ENCODE data around the gene KCNN3.
A peak's percentile ranks its signal among the peaks of the same experiment; 100 is the strongest.

Gene KCNN3

DNA sequence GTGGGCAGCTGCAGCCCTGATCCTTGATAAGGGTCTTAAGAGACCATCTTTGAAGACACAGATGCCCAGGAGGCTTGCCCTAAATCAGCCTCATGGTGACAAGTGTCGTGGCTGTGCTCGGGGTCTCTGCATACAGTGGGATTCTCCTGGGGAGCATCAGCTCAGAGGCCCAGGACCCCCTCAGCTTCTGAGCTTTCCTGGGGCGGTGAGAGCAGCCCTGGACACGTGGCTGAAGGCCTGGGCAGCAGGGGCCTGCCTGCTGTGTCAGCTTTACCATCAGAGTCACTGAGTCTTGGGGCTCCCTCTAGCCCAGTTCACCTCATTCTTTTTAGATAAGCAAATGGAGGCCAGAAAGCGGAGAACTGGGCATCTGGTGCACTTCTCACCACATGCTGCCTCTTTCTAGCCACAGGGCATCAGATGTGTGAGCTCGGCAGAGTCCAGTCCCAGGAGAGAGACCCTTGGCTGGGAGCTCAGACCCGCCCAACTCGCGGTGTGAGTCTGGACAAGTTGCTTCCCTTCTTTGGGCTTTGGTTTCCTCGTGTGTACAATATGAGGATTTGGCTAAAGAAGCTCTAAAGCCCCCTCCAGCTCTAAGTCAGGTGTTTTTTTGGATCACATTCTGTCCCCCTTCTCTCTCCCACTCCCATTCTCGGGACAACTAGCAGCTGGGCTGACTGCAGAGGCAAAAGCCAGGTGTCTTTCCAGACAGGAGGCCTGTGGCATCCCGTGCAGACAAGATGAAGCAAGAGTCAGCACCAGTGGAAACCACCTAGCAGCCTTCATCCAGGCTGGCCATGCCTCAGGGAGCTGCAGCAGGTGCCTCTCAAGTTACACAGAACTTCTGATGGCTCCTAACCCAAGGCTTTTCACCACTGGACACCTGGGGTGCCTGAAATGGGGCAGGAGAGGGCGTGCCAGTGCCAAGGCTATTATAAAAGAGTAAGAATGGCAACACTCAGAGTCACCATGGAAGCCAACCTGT, 119.1 kb downstream of the KCNN3 start:
- no peak for DNase-seq (ENCODE audit: low read depth in 2 of 2, low spot score in 1 of 2)

- no peak for DNase-seq (ENCODE audit: low read depth in 2 of 2, low spot score in 1 of 2)
Measured at GRCh38 chr1:154749078-154749760, 120.9 kb downstream of the KCNN3 start.

DNA sequence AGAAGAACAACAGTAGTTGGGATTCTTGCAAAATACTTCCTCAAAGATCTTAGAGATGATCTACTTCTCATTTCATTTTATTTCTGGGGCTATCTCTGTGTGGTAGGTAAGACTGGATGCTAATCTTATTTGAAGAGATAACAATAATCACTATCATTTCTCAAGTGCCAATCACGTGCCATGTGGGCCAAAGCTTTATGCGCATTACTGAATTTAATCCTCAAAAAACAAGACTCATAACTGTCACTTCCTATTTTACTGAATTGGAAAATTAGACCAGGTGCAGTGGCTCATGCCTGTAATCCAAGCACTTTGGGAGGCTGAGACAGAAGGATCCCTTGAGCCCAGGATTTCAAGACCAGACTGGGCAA, 121.7 kb downstream of the KCNN3 start:
- DNase-seq (ENCODE audit: low read depth in 2 of 2, low spot score in 1 of 2), result no peak

DNA sequence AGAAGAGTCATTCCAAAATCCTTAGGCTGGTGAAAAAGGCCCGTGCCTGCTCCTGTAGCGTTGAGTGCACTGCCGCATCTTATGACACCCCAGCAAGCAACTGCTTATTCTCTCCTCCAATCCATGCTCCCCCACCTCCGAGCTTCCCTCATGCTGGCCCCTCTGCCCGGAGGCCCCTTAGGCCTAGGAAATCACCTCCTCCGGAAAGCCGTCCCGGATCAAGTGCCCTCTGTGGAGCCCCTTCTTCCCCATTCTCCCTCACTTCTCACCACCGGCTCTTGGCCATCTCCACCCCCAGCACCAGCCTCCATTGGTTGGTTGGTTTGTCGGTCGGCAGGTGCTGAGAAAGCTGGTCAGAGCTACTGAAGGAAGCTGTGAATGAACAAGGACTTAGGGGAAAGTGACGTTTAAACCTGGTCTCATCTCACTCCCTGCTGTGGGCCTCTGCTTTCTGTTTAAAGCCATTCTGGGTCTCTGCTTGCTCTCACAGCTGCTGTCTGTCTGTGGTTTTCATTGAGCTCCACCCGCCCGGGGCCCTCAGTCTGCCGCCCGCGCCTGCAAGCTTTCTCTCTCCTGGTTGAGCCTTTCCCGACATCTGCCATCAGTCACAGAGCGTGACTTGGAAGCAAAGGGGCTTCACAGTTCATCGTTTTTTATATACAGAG, 122.2 kb downstream of the KCNN3 start:
- peak; percentile 13 to 16 for DNase-seq (ENCODE audit: low read depth in 2 of 2, low spot score in 1 of 2)

GRCh38 chr1:154747380-154747739, 122.7 kb downstream of the KCNN3 start:
- DNase-seq (ENCODE audit: low read depth in 2 of 2, low spot score in 1 of 2), result no peak

DNA sequence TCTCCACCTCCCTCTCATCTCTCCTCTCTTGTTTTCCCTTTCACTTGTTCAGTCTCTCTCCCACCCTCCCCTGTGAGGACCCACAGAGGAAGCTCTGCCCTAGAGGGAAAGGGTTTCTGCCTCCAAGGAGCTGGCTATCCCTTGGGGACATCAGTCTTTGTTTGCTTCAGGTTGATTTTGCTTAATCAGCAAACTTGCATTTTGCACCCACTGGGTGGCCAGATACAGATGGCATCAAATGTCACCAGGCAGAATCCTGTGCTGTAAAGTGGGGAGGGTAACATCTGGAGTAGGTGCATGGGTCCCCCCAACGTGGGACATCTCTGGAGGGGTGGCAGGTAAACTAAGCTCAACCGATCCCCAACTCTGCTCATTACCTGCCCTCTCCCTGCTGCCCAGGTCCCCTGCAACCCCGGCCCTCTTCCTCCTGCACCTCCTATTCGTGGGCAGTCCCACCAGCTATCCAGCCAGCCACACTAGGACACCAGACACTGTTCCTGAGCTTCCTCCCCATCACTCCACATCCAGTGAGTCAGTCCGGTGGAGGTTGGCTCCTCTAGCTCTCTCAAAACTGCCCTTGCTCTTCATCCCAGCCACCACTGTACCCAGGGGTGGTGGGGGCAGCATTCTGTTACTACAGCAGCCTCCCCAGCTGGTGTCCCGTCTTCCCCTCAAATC, 123.3 kb downstream of the KCNN3 start:
- no peak for DNase-seq (ENCODE audit: low read depth in 2 of 2, low spot score in 1 of 2)

- no peak for DNase-seq (ENCODE audit: low read depth in 2 of 2, low spot score in 1 of 2)
Measured at GRCh38 chr1:154745750-154746425, 124.2 kb downstream of the KCNN3 start.

DNA sequence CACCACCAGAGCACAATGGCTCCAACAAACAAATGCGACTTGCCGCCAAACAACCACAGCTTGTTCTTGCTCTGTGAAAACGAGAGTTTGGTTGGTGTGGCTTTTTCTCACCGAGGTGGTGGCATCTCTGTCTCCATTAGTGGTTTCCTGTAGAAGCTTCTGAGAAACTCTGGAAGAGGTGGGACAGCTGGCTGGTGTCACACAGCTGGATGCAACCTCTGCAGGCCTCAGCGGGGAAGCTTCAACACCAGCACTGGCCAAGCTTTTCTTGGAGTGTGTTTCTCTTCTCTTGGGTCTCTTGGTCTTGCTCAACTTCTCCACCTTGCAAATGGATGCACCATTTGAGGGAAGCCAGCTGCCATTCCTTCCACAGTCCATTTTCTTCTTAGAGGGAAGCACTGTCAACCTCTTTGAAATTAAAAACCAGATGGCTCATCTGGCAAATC, 124.8 kb downstream of the KCNN3 start:
- DNase-seq (ENCODE audit: low read depth in 2 of 2, low spot score in 1 of 2), result no peak

DNA sequence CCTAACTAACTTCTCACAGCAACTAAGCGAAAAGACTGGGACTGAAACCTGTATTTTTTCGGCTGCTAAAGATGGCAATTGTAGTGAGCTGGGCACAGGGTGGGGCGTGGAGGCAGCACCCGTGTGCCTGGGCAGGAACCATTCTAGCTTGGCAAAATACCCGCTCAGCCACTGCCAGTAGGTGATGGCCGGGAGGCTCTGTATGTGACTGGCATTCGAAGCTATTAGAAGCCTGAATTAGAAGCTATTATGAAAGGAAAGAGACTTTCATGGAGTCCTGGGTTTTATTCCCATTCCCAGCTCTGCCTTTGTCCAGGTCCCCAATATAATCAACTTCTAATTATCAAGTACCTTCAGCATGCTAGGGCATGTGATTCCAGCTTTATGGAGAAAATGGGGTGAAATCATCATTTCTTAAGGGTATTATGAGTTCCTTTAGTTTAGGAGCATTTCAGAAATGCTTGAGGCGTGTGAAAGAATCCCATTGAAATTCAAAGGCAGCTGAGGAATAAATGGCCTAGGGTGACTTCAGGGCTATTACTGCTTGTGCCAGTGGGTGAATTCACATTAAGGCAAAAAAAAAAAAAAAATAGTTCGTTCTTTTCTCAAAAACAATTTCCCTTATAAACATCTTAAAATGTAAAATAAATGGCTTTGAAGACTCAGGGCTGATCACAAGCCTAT, 125.6 kb downstream of the KCNN3 start:
- no peak for DNase-seq (ENCODE audit: low read depth in 2 of 2, low spot score in 1 of 2)

GRCh38 chr1:154743526-154744036, 126.5 kb downstream of the KCNN3 start:
- no peak for DNase-seq (ENCODE audit: low read depth in 2 of 2, low spot score in 1 of 2)

DNA sequence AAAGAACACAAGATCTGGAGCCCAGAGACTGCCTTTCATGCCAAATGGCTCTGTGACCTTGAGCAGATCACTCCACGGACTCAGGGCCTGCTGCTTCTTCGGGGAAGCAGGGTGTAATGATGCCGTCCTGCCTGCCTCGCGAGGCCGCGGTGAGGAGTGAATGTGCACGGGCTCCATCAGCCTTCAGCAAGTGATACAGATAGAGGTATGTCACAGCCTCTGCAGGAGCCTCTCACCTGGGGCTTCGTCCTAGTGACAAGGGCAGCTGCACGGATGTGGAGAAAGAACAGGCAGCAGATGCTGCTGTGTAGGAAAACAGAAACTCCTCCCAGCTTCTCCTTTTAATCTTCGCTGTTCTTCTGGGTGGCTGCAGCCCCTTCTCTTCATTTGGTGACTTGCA, 127.5 kb downstream of the KCNN3 start:
- no peak for DNase-seq (ENCODE audit: low read depth in 2 of 2, low spot score in 1 of 2)

GRCh38 chr1:154741741-154742495, 128.2 kb downstream of the KCNN3 start:
- DNase-seq (ENCODE audit: low read depth in 2 of 2, low spot score in 1 of 2), result no peak

- DNase-seq (ENCODE audit: low read depth in 2 of 2, low spot score in 1 of 2), result no peak
Measured at GRCh38 chr1:154741327-154741726, 128.8 kb downstream of the KCNN3 start.

DNA sequence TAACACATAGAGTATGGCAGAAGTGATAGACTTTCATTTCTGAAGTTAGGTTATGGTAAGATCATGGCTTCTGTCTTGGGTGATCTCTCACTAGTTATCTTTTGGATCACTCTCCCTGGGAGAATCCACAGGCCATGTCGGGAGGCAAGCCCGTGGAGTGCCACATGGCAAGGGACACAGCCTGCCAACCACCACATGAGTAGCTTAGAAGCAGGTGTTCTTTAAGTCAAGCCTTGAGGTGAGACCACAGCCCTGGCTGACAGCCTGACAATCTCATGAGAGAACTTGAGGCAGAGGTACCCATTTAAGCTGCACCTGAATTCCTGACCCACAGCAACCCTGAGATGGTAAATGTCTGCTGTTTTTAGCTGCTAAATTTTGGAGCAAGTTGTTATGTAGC, 130.4 kb downstream of the KCNN3 start:
- DNase-seq (ENCODE audit: low read depth in 2 of 2, low spot score in 1 of 2), result no peak

GRCh38 chr1:154736841-154737240, 133.2 kb downstream of the KCNN3 start:
- DNase-seq (ENCODE audit: low read depth in 2 of 2, low spot score in 1 of 2), result no peak

DNA sequence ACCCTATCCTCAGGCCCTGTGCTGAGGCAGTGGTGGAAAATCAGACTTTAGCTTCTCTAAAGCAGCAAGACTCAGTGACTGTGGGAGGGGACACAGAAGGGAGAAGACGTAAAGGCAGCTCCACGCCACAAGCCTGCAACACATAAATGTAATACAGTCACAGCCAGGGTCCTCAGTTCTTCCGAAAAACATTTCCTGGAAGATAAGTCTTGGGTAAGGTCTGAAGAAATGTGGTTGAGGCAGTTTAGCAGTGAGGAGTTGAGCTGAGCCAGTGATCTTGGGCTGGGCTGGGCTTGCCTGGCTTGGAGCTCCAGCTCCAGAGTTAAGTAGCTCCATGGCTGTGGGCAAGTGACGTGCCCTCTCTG, 134.3 kb downstream of the KCNN3 start:
- DNase-seq (ENCODE audit: low read depth in 2 of 2, low spot score in 1 of 2), result no peak

GRCh38 chr1:154735061-154735803, 134.8 kb downstream of the KCNN3 start:
- DNase-seq (ENCODE audit: low read depth in 2 of 2, low spot score in 1 of 2), result no peak

GRCh38 chr1:154733621-154734020, 136.5 kb downstream of the KCNN3 start:
- no peak for DNase-seq (ENCODE audit: low read depth in 2 of 2, low spot score in 1 of 2)

All from stimulated activated CD8-positive, alpha-beta memory T cell treated with anti-CD3 and anti-CD28 coated beads, Interleukin-4, amount 100 ng/mL, for 1 hour (primary cell).